ENCODE measurements around the gene MGME1.

Gene MGME1

GRCh38 chr20:17966432-17967310 lies 2.1 kb upstream of the MGME1 start:
- DNase-seq (ENCODE audit: low spot score) (no peak), ATAC-seq (ENCODE audit: low read depth) (0 out of 3 replicates have a peak, but pooled peaks have one; percentile 4)
- Histone ChIP-seq H3K27ac (ENCODE audit: poor library complexity, severe bottlenecking) (peak overlapping the region; percentile 87), H3K4me1 (ENCODE audit: insufficient read depth, poor library complexity, severe bottlenecking) (peaks cover 38% of the 10 kb centered on the region), H3K9me3 (ENCODE audit: severe bottlenecking) (no peaks in the 10 kb centered on the region), H3K27me3 (ENCODE audit: insufficient read depth, poor library complexity, severe bottlenecking) (no peaks in the 10 kb centered on the region), H3K36me3 (ENCODE audit: low read depth) (peaks cover 74% of the 10 kb centered on the region), H3K4me3 (ENCODE audit: severe bottlenecking) (peak overlapping the region; percentile 82)
- no peak for TF ChIP-seq CTCF (IDR thresholded peaks at IDR 0.05; ENCODE audit: poor library complexity, severe bottlenecking)

GRCh38 chr20:17967521-17968365 lies 1.1 kb upstream of the MGME1 start:
- Histone ChIP-seq H3K4me3 (ENCODE audit: severe bottlenecking) (peak overlapping the region; percentile 82), H3K36me3 (ENCODE audit: low read depth) (peaks cover 72% of the 10 kb centered on the region), H3K27ac (ENCODE audit: poor library complexity, severe bottlenecking) (peak overlapping the region; percentile 87), H3K9me3 (ENCODE audit: severe bottlenecking) (no peaks in the 10 kb centered on the region), H3K27me3 (ENCODE audit: insufficient read depth, poor library complexity, severe bottlenecking) (no peaks in the 10 kb centered on the region), H3K4me1 (ENCODE audit: insufficient read depth, poor library complexity, severe bottlenecking) (peaks cover 36% of the 10 kb centered on the region)
- ATAC-seq (ENCODE audit: low read depth) = no peak
- TF ChIP-seq CTCF (IDR thresholded peaks at IDR 0.05; ENCODE audit: poor library complexity, severe bottlenecking) = no peak
- no peak for DNase-seq (ENCODE audit: low spot score)

- DNase-seq (ENCODE audit: low spot score) = no peak
- Histone ChIP-seq H3K27ac (ENCODE audit: poor library complexity, severe bottlenecking) (peak overlapping the region; percentile 87), H3K36me3 (ENCODE audit: low read depth) (peaks cover 62% of the 10 kb centered on the region), H3K4me3 (ENCODE audit: severe bottlenecking) (peak overlapping the region; percentile 82), H3K4me1 (ENCODE audit: insufficient read depth, poor library complexity, severe bottlenecking) (peaks cover 31% of the 10 kb centered on the region), H3K9me3 (ENCODE audit: severe bottlenecking) (no peaks in the 10 kb centered on the region), H3K27me3 (ENCODE audit: insufficient read depth, poor library complexity, severe bottlenecking) (no peaks in the 10 kb centered on the region)
- TF ChIP-seq CTCF (IDR thresholded peaks at IDR 0.05; ENCODE audit: poor library complexity, severe bottlenecking) = no peak
- ATAC-seq (ENCODE audit: low read depth) = peak; percentile 17
These were observed 563 bp downstream of the MGME1 start for GRCh38 chr20:17969278-17969883.

GRCh38 chr20:17969884-17970409 lies 1.1 kb downstream of the MGME1 start:
- Histone ChIP-seq H3K27ac (ENCODE audit: poor library complexity, severe bottlenecking) (peak overlapping the region; percentile 87), H3K9me3 (ENCODE audit: severe bottlenecking) (no peaks in the 10 kb centered on the region), H3K4me1 (ENCODE audit: insufficient read depth, poor library complexity, severe bottlenecking) (peaks cover 25% of the 10 kb centered on the region), H3K4me3 (ENCODE audit: severe bottlenecking) (peak overlapping the region; percentile 82), H3K36me3 (ENCODE audit: low read depth) (peaks cover 62% of the 10 kb centered on the region), H3K27me3 (ENCODE audit: insufficient read depth, poor library complexity, severe bottlenecking) (no peaks in the 10 kb centered on the region)
- ATAC-seq (ENCODE audit: low read depth) (no peak), DNase-seq (ENCODE audit: low spot score) (no peak)
- TF ChIP-seq CTCF (IDR thresholded peaks at IDR 0.05; ENCODE audit: poor library complexity, severe bottlenecking) = no peak

Data from RWPE2 (cell line).